ENCODE measurements around the gene PANK3.

PANK3 gene

GRCh38 chr5:168525856-168526255 is 53.3 kb downstream of the PANK3 start:
- H3K36me3 ChIP-seq (ENCODE audit: insufficient read depth) = no peaks in the 10 kb centered on the region
- H3K4me1 ChIP-seq (ENCODE audit: low read depth, poor library complexity, severe bottlenecking) = no peaks in the 10 kb centered on the region
- H3K79me2 ChIP-seq (ENCODE audit: insufficient read depth, low read depth) = no peaks in the 10 kb centered on the region
- no peak overlapping the region for H3K4me3 ChIP-seq (IDR thresholded peaks at IDR 0.05; ENCODE audit: insufficient read depth, low read depth, low read length)
- no peaks in the 10 kb centered on the region for H3K27me3 ChIP-seq (ENCODE audit: insufficient read depth, low read depth)
- H3K4me2 ChIP-seq = no peak overlapping the region
- no peaks in the 10 kb centered on the region for H4K20me1 ChIP-seq (ENCODE audit: insufficient read depth)
- no peak overlapping the region for H2AFZ ChIP-seq (ENCODE audit: low read depth)
- H3K27ac ChIP-seq = no peak overlapping the region
- TF ChIP-seq CTCF (conservative IDR thresholded peaks at IDR 0.05; ENCODE audit: low read depth, low read length) = no peak
- no peak overlapping the region for H3K9ac ChIP-seq

- H3K79me2 ChIP-seq (ENCODE audit: insufficient read depth, low read depth) = no peaks in the 10 kb centered on the region
- no peak overlapping the region for H3K4me2 ChIP-seq
- no peaks in the 10 kb centered on the region for H3K27me3 ChIP-seq (ENCODE audit: insufficient read depth, low read depth)
- H4K20me1 ChIP-seq (ENCODE audit: insufficient read depth) = no peaks in the 10 kb centered on the region
- no peak overlapping the region for H3K27ac ChIP-seq
- H3K9ac ChIP-seq = no peak overlapping the region
- no peak overlapping the region for H2AFZ ChIP-seq (ENCODE audit: low read depth)
- no peak overlapping the region for H3K4me3 ChIP-seq (IDR thresholded peaks at IDR 0.05; ENCODE audit: insufficient read depth, low read depth, low read length)
- no peaks in the 10 kb centered on the region for H3K4me1 ChIP-seq (ENCODE audit: low read depth, poor library complexity, severe bottlenecking)
- H3K36me3 ChIP-seq (ENCODE audit: insufficient read depth) = no peaks in the 10 kb centered on the region; the same call in 1 of the 2 replicates
- no peak for TF ChIP-seq CTCF (conservative IDR thresholded peaks at IDR 0.05; ENCODE audit: low read depth, low read length)
These were observed 65.2 kb downstream of the PANK3 start for GRCh38 chr5:168513861-168514428.

- Histone ChIP-seq H3K27me3 (ENCODE audit: insufficient read depth, low read depth) (no peaks in the 10 kb centered on the region), H3K36me3 (ENCODE audit: insufficient read depth) (no peaks in the 10 kb centered on the region), H3K9ac (no peak overlapping the region), H3K27ac (no peak overlapping the region), H3K4me1 (ENCODE audit: low read depth, poor library complexity, severe bottlenecking) (no peaks in the 10 kb centered on the region), H3K4me3 (IDR thresholded peaks at IDR 0.05; ENCODE audit: insufficient read depth, low read depth, low read length) (no peak overlapping the region), H3K79me2 (ENCODE audit: insufficient read depth, low read depth) (no peaks in the 10 kb centered on the region), H2AFZ (ENCODE audit: low read depth) (no peak overlapping the region), H3K4me2 (no peak overlapping the region), H4K20me1 (ENCODE audit: insufficient read depth) (no peaks in the 10 kb centered on the region)
- no peak for TF ChIP-seq CTCF (conservative IDR thresholded peaks at IDR 0.05; ENCODE audit: low read depth, low read length)
These were observed 76.5 kb downstream of the PANK3 start for GRCh38 chr5:168502563-168503237.

Data from KMS-11 (cell line).